Sigmoid colon (tissue), 4 donors: Measurements from ENCODE around the gene SPZ1.

ENCODE experiments used
- CTCF ChIP-seq, 4 experiments: fragments of 450-650 bp in 3 of 4; fragments of 200-600 bp in 1 of 4; IDR thresholded peaks; one replicate each; pipeline ENCODE4 v1.5.1; 2016 to 2019; ENCODE audit warnings: antibody characterized with exemption in 4 of 4, mild to moderate bottlenecking in 3 of 4, moderate library complexity in 2 of 4
- EP300 ChIP-seq, 4 donors: sonication (generic); formaldehyde crosslinking; IDR thresholded peaks; one replicate each; pipeline ENCODE4 v1.6.1; 2017; ENCODE audit warnings: antibody characterized with exemption in 4 of 4
- POLR2A ChIP-seq, 2 donors: fragments of 450-650 bp; IDR thresholded peaks; one replicate each; pipeline ENCODE4 v1.6.1; 2016; ENCODE audit warnings: antibody characterized with exemption in 2 of 2, mild to moderate bottlenecking in 2 of 2, moderate library complexity in 2 of 2
- POLR2AphosphoS5 ChIP-seq, 4 donors: sonication (generic); formaldehyde crosslinking; IDR thresholded peaks; one replicate each; pipeline ENCODE4 v1.6.1; 2017; ENCODE audit warnings: antibody characterized with exemption in 4 of 4

DNA sequence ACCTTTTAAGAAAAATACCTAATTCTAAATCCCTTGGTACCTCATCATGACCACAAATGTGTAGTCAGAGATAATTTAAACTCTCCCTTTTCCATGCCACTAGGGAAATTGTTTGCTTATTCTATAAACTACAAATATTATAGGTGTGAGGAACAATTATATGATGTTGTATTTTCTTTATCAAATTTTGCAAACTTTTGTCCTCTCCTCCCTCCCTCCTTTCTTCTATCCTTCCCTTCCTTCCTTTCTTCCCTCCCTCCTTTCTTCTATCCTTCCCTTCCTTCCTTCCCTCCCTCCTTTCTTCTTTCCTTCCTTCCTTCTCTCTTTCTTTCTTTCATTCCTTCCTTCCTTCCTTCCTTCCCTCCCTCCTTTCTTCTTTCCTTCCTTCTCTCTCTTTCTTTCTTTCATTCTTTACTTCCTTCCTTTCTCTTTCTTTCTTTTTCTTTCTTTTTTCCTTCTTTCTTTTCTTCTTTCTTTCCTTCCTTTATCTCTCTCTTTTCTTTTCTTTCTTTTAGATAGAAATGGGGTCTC, 41.2 kb downstream of the SPZ1 start:
- no peak for TF ChIP-seq EP300 (IDR thresholded peaks at IDR 0.05)
- no peak for TF ChIP-seq CTCF (IDR thresholded peaks at IDR 0.05)
- no peak for TF ChIP-seq POLR2A (IDR thresholded peaks at IDR 0.05)
- TF ChIP-seq POLR2AphosphoS5 (IDR thresholded peaks at IDR 0.05), result no peak
